Endodermal cell (in vitro differentiated cells): ENCODE measurements around the gene TMIGD2. TPM values are rescaled to one million over a fixed set of nuclear protein-coding genes. Genes with fewer than 3 reads are reported as not detected.
"Not testable (repeated sequence)": the region's sequence is repeated elsewhere in the genome, so short reads cannot be mapped to it uniquely, and the experiment has no call there.

Source experiments
- DNase-seq: peaks from one replicate; pipeline ENCODE4 v3.0.0-alpha.2; 2017
- H3K27ac ChIP-seq: 2 replicates; pipeline ENCODE4 v1.5.1; 2013; ENCODE audit warnings: mild to moderate bottlenecking, low read depth, low read length, moderate library complexity
- H3K27me3 ChIP-seq: 2 replicates; pipeline ENCODE4 v1.6.1; 2013; ENCODE audit warnings: mild to moderate bottlenecking, low read length, moderate library complexity; ENCODE audit not compliant: insufficient read depth, control insufficient read depth, poor library complexity, severe bottlenecking
- H3K36me3 ChIP-seq: 2 replicates; pipeline ENCODE4 v1.7.0; 2013; ENCODE audit warnings: mild to moderate bottlenecking, low read length, moderate library complexity; ENCODE audit not compliant: control insufficient read depth, insufficient read depth
- H3K4me1 ChIP-seq: one replicate; pipeline ENCODE4 v1.7.0; 2013; ENCODE audit warnings: low read length; ENCODE audit not compliant: control insufficient read depth, insufficient read depth
- H3K4me3 ChIP-seq: 2 replicates; pipeline ENCODE4 v1.5.1; 2013; ENCODE audit warnings: mild to moderate bottlenecking, low read length, moderate library complexity
- H3K9ac ChIP-seq: 2 replicates; pipeline ENCODE4 v1.6.1; 2013; ENCODE audit warnings: mild to moderate bottlenecking, low read length, moderate library complexity; ENCODE audit not compliant: poor library complexity, severe bottlenecking; ENCODE audit errors: extremely low read depth
- H3K9me3 ChIP-seq: 2 replicates; pipeline ENCODE4 v1.6.1; 2013; ENCODE audit warnings: mild to moderate bottlenecking, low read length, moderate library complexity; ENCODE audit not compliant: control insufficient read depth
- H3K27ac Mint-ChIP-seq: 2 replicates; pipeline ENCODE4 v1.8.0; 2020; ENCODE audit warnings: mixed read lengths
- H3K27me3 Mint-ChIP-seq: 2 replicates; pipeline ENCODE4 v1.8.0; 2021; ENCODE audit warnings: mild to moderate bottlenecking, mixed read lengths; ENCODE audit not compliant: insufficient read depth
- H3K36me3 Mint-ChIP-seq: 2 replicates; pipeline ENCODE4 v1.8.0; 2020; ENCODE audit warnings: low read depth, mixed read lengths
- H3K4me1 Mint-ChIP-seq: 2 replicates; pipeline ENCODE4 v1.8.0; 2020; ENCODE audit warnings: mixed read lengths
- H3K4me3 Mint-ChIP-seq: 2 replicates; pipeline ENCODE4 v1.8.0; 2020; ENCODE audit warnings: mild to moderate bottlenecking, moderate library complexity, mixed read lengths
- H3K9me3 Mint-ChIP-seq: 2 replicates; pipeline ENCODE4 v1.8.0; 2020; ENCODE audit warnings: mild to moderate bottlenecking, mixed read lengths
- WGBS, 2 experiments: methylation state at CpG; one replicate each; pipeline versions ENCODE4 v1.1.5 to v1.1.7; 2013; ENCODE audit warnings: missing lambda C conversion rate in 2 of 2, mixed read lengths in 1 of 2; ENCODE audit not compliant: insufficient coverage in 1 of 2, insufficient read length in 1 of 2; 5-methylcytosine and 5-hydroxymethylcytosine counted together
- total RNA-seq, 2 donors: library from RNA; stranded (reverse); fragmentation: NEBNext Ultra II Directional in 1 of 2; extraction: Animal tissue kit (Norgen Biotek cat#: 25700) in 1 of 2; gene quantifications; 2 replicates in 1 of 2; 3 replicates in 1 of 2; pipeline ENCODE4 v1.2.1, GENCODE V29; 2021
- TF ChIP-seq, protein P1 (sequence below): fragments of 200-600 bp; sonication (generic); conservative IDR thresholded peaks from 2 replicates; pipeline ENCODE4 v1.5.0; 2021; ENCODE audit warnings: antibody characterized with exemption, mild to moderate bottlenecking

The TMIGD2 gene
- total RNA-seq, 2 donors from 2014 or later = 0.58 to 0.70 TPM

DNA sequence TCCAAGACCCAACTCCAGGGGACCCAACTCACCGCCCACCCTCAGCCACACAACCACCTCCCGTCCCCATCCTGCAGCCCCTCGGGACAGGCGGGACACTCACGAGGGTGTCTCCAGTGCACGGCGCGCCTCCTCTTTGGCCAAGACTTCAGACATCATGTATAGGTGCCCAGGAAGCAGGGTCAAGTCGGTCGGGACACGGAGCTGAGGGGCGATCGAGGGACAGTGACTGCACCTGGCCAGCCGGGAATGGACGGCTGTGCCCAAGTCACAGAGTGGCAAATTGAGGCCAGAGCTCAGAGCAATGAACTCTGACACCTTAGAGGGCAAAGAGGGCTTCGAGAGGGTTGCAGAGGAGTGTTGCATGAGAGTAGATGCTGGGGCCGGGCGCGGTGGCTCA lies 27.7 kb upstream of the TMIGD2 start:
- TF ChIP-seq, protein P1, sequence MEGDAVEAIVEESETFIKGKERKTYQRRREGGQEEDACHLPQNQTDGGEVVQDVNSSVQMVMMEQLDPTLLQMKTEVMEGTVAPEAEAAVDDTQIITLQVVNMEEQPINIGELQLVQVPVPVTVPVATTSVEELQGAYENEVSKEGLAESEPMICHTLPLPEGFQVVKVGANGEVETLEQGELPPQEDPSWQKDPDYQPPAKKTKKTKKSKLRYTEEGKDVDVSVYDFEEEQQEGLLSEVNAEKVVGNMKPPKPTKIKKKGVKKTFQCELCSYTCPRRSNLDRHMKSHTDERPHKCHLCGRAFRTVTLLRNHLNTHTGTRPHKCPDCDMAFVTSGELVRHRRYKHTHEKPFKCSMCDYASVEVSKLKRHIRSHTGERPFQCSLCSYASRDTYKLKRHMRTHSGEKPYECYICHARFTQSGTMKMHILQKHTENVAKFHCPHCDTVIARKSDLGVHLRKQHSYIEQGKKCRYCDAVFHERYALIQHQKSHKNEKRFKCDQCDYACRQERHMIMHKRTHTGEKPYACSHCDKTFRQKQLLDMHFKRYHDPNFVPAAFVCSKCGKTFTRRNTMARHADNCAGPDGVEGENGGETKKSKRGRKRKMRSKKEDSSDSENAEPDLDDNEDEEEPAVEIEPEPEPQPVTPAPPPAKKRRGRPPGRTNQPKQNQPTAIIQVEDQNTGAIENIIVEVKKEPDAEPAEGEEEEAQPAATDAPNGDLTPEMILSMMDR = no peak
- WGBS, 2 experiments = 94 to 95% methylated on average over 14 to 19 of the region's 19 CpGs
- no peak overlapping the region for H3K9ac ChIP-seq
- Mint-ChIP-seq H3K9me3 (peaks cover 2% of the 10 kb centered on the region), H3K36me3 (peaks cover 7% of the 10 kb centered on the region), H3K4me3 (no peak overlapping the region), H3K27ac (no peak overlapping the region), H3K27me3 (peaks cover 7% of the 10 kb centered on the region), H3K4me1 (peaks cover 5% of the 10 kb centered on the region)
- no peaks in the 10 kb centered on the region for H3K4me1 ChIP-seq
- H3K9me3 ChIP-seq = no peaks in the 10 kb centered on the region
- H3K36me3 ChIP-seq = no peaks in the 10 kb centered on the region
- H3K27ac ChIP-seq = no peak overlapping the region
- DNase-seq = peak; percentile 53
- H3K27me3 ChIP-seq = peaks cover 17% of the 10 kb centered on the region
- H3K4me3 ChIP-seq = no peak overlapping the region

DNA sequence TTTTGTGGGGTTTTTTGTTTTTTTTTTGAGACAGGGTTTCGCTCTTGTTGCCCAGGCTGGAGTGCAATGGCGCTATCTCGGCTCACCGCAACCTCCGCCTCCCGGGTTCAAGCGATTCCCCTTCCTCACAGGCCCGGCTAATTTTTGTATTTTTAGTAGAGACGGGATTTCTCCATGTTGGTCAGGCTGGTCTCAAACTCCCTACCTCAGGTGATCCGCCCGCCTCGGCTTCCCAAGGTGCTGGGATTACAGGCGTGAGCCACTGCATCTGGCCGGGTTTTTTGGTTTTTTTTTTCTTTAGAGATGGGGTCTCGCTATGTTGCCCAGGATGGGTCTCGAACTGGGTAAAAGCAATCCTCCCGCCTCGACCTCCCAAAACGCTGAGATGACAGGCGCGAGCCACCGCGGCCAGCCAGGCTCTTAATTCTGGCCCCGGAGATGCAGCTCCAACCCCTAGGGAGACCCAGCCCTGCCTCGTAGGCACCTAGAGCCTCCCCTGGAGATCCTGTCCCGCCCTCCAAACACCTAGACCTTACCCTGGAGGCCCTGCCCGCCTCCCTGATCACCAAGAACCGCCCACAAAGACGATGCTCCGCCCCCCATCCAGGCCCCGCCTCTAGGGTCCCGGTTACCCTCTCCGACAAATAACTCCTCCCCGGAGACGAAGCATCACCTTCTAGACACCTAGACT lies 26.9 kb upstream of the TMIGD2 start:
- peak overlapping the region; percentile 67 for H3K4me3 Mint-ChIP-seq
- peak overlapping the region; percentile 76 for H3K27ac Mint-ChIP-seq
- peak overlapping the region; percentile 75 for H3K4me3 ChIP-seq
- H3K36me3 ChIP-seq, H3K4me1 ChIP-seq, H3K9me3 ChIP-seq, H3K36me3 Mint-ChIP-seq, H3K4me1 Mint-ChIP-seq, H3K9me3 Mint-ChIP-seq, H3K27me3 Mint-ChIP-seq, H3K27ac ChIP-seq: not testable (repeated sequence)
- 84 to 88% methylated on average over 34 to 35 of the region's 35 CpGs for WGBS, 2 experiments
- H3K27me3 ChIP-seq = peaks cover 17% of the 10 kb centered on the region
- H3K9ac ChIP-seq = peak overlapping the region; percentile 13
- DNase-seq = peak; percentile 89

DNA sequence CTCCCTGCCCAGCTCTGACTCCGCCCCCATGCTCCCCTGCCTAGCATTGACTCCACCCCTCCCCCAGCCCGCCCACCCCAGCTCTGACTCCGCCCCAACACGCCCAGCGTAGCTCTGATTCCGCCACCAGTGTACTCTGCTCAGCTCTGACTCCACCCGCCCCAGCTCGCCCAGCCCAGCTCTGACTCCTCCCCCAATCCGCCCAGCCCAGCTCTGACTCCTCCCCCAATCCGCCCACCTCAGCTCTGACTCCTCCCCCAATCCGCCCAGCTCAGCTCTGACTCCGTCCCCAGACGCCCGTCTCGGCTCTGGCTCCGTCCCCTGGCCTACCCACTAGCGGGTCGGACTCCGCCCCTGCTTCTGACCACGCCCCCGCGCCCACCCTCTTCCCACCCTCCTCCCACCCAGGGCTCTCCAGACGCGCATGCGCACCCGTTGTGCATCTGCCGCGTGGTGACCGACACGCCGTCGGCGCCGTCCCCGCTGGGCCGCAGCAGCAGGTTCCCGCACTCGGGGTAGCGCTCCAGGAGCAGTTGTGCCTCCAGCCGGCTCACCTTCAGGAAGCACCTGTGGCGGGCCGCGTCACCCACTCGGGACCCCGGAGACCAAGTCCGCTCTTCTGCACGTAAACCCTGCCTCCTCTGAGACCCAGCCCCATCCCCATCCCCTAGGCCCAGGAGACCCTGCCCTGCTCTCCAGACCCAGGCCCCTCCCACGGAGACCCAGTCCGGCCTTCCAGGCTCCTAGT lies 26.2 kb upstream of the TMIGD2 start:
- Mint-ChIP-seq H3K9me3 (peaks cover 2% of the 10 kb centered on the region), H3K36me3 (peaks cover 12% of the 10 kb centered on the region), H3K27me3 (peaks cover 7% of the 10 kb centered on the region), H3K27ac (peak overlapping the region; percentile 76), H3K4me3 (peak overlapping the region; percentile 67), H3K4me1 (peaks cover 5% of the 10 kb centered on the region)
- Histone ChIP-seq H3K36me3 (no peaks in the 10 kb centered on the region), H3K9me3 (no peaks in the 10 kb centered on the region), H3K9ac (peak overlapping the region; percentile 13), H3K4me1 (no peaks in the 10 kb centered on the region), H3K27ac (no peak overlapping the region), H3K27me3 (peaks cover 17% of the 10 kb centered on the region), H3K4me3 (peak overlapping the region; percentile 75)
- WGBS, 2 experiments = 3 to 5% methylated on average over 13 to 47 of the region's 49 CpGs
- peak; percentile 98 for DNase-seq
- TF ChIP-seq, protein P1 = no peak
